Liver (tissue), 9 donors: ENCODE data around the gene TUT4. TPM values are rescaled to one million over a fixed set of nuclear protein-coding genes. Genes with fewer than 3 reads are reported as not detected.

Experiments
- DNase-seq: peaks from one replicate; pipeline ENCODE4 v3.0.0-alpha.2; 2017; ENCODE audit warnings: low spot score
- H3K27ac ChIP-seq, 2 donors: one replicate each; pipeline ENCODE4 v1.7.0; 2013; ENCODE audit warnings: inconsistent platforms in 2 of 2, low read length in 2 of 2, control low read depth in 1 of 2, low read depth in 1 of 2, mild to moderate bottlenecking in 1 of 2
- H3K27me3 ChIP-seq, 4 donors: one replicate each; pipeline versions ENCODE4 v1.6.1 to v1.7.0; 2013; ENCODE audit warnings: low read length in 3 of 4, inconsistent platforms in 1 of 4, mild to moderate bottlenecking in 1 of 4, moderate library complexity in 1 of 4; ENCODE audit not compliant: control insufficient read depth in 4 of 4, insufficient read depth in 4 of 4
- H3K36me3 ChIP-seq, 4 donors: one replicate each; pipeline versions ENCODE4 v1.6.1 to v1.7.0; 2013; ENCODE audit warnings: low read length in 3 of 4, mild to moderate bottlenecking in 3 of 4, low read depth in 1 of 4, moderate library complexity in 1 of 4; ENCODE audit not compliant: control insufficient read depth in 4 of 4, insufficient read depth in 3 of 4
- H3K4me1 ChIP-seq, 4 donors: one replicate each; pipeline versions ENCODE4 v1.6.1 to v1.7.0; 2013; ENCODE audit warnings: low read length in 3 of 4, mild to moderate bottlenecking in 3 of 4, moderate library complexity in 1 of 4; ENCODE audit not compliant: control insufficient read depth in 4 of 4, insufficient read depth in 4 of 4
- H3K4me3 ChIP-seq, 3 donors: one replicate each; pipeline versions ENCODE4 v1.6.1 to v1.7.0; 2013; ENCODE audit warnings: low read length in 3 of 3, control low read depth in 1 of 3, low read depth in 1 of 3, mild to moderate bottlenecking in 1 of 3
- H3K9ac ChIP-seq, 2 donors: one replicate each; pipeline ENCODE4 v1.7.0; 2013; ENCODE audit warnings: low read length in 2 of 2, mild to moderate bottlenecking in 2 of 2, moderate library complexity in 2 of 2, control low read depth in 1 of 2, low read depth in 1 of 2
- H3K9me3 ChIP-seq, 4 donors: one replicate each; pipeline versions ENCODE4 v1.6.1 to v1.7.0; 2013; ENCODE audit warnings: low read length in 3 of 4; ENCODE audit not compliant: control insufficient read depth in 4 of 4
- CTCF ChIP-seq: fragments of 150-350 bp; IDR thresholded peaks from 2 replicates; pipeline ENCODE4 v1.5.1; 2017; ENCODE audit warnings: improper control_type of control experiment, low read depth, low read length; ENCODE audit not compliant: missing input control
- EGR1 ChIP-seq, 2 donors: IDR thresholded peaks; 2 replicates each; pipeline ENCODE4 v1.6.1; 2016 to 2018; ENCODE audit warnings: antibody characterized with exemption in 2 of 2, low read depth in 2 of 2
- FOXA1 ChIP-seq: IDR thresholded peaks from 2 replicates; pipeline ENCODE4 v1.6.1; 2016; ENCODE audit warnings: antibody characterized with exemption
- FOXA2 ChIP-seq: IDR thresholded peaks from 2 replicates; pipeline ENCODE4 v1.6.1; 2016; ENCODE audit warnings: antibody characterized with exemption
- JUND ChIP-seq, 2 donors: IDR thresholded peaks; 2 replicates each; pipeline ENCODE4 v1.6.1; 2016; ENCODE audit warnings: antibody characterized with exemption in 2 of 2
- MAX ChIP-seq: IDR thresholded peaks from 2 replicates; pipeline ENCODE4 v1.6.1; 2016; ENCODE audit warnings: antibody characterized with exemption
- NR2F2 ChIP-seq: IDR thresholded peaks from 2 replicates; pipeline ENCODE4 v1.6.1; 2016; ENCODE audit warnings: antibody characterized with exemption
- RAD21 ChIP-seq, 2 donors: IDR thresholded peaks; 2 replicates each; pipeline ENCODE4 v1.6.1; 2016; ENCODE audit warnings: antibody characterized with exemption in 2 of 2, mild to moderate bottlenecking in 2 of 2
- REST ChIP-seq: IDR thresholded peaks from 2 replicates; pipeline ENCODE4 v1.6.1; 2016; ENCODE audit warnings: antibody characterized with exemption, mild to moderate bottlenecking
- SP1 ChIP-seq: IDR thresholded peaks from 2 replicates; pipeline ENCODE4 v1.6.1; 2018; ENCODE audit warnings: antibody characterized with exemption, mild to moderate bottlenecking
- YY1 ChIP-seq: IDR thresholded peaks from 2 replicates; pipeline ENCODE4 v1.6.1; 2016; ENCODE audit warnings: antibody characterized with exemption, mild to moderate bottlenecking
- ZBTB33 ChIP-seq: IDR thresholded peaks from 2 replicates; pipeline ENCODE4 v1.6.1; 2016; ENCODE audit warnings: antibody characterized with exemption
- WGBS: extraction: QIAGEN DNeasy Blood & Tissue Kit; methylation state at CpG from one replicate; pipeline ENCODE4 v1.1.7; 2013; 5-methylcytosine and 5-hydroxymethylcytosine counted together
- polyA plus RNA-seq, 2 donors: library from polyadenylated mRNA; stranded (reverse) in 1 of 2; unstranded in 1 of 2; fragments of 200-250 nt in 1 of 2; fragments of >200 nt in 1 of 2; fragmentation: Nextera tagmentation in 1 of 2; extraction: Ambion mirVana in 1 of 2; gene quantifications; one replicate each; pipeline versions ENCODE4 v1.2.1 to v1.2.3, GENCODE V29; 2013 to 2015
- total RNA-seq, 2 donors: library from RNA; depleted of rRNA; stranded (reverse); fragments of >200 nt; gene quantifications; one replicate each; pipeline ENCODE4 v1.2.3, GENCODE V29; 2014
- donor health status: healthy.
- donor health status: healthy.
- donor health status: healthy.
- donor health status: healthy.
- donor health status: healthy.

The TUT4 gene
- total and polyA plus RNA-seq, 4 donors, result 12.2 to 28.0 (median 24.0) TPM

GRCh38 chr1:52454127-52454526, 98.8 kb downstream of the TUT4 start:
- TF ChIP-seq FOXA2, result no peak
- TF ChIP-seq SP1, result no peak
- no peak for TF ChIP-seq CTCF
- TF ChIP-seq ZBTB33, result no peak
- no peak for TF ChIP-seq FOXA1
- TF ChIP-seq MAX, result no peak
- no peak for TF ChIP-seq EGR1 (IDR thresholded peaks at IDR 0.05; ENCODE audit: low read depth in 2 of 2)
- no peak for TF ChIP-seq NR2F2
- TF ChIP-seq JUND (IDR thresholded peaks at IDR 0.05), result no peak
- TF ChIP-seq YY1, result no peak
- no peak overlapping the region for H3K9ac ChIP-seq
- no peaks in the 10 kb centered on the region for H3K9me3 ChIP-seq
- WGBS, result 93% methylated on average over 1 of the region's 1 CpG
- no peak overlapping the region for H3K27ac ChIP-seq
- peaks cover 0 to 6% (median 2%) of the 10 kb centered on the region in 4 donors for H3K36me3 ChIP-seq
- no peaks in the 10 kb centered on the region for H3K27me3 ChIP-seq
- no peaks in the 10 kb centered on the region for H3K4me1 ChIP-seq
- no peak for DNase-seq
- H3K4me3 ChIP-seq, result no peak overlapping the region

DNA sequence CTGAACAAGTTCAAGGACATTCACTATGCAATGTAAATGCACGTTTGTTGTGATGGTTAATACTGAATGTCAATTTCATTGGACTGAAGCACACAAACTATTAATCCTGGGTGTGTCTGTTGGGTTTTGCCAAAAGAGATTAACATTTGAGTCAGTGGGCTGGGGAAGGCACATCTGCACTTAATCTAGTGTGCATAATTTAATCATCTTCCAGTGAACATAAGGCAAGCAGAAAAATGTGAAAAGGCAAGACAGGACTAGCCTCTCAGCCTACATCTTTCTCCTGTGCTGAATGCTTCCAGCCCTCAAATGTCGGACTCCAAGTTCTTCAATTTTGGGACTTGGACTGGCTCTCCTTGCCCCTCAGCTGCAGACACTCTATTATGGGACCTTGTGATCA, 108.4 kb downstream of the TUT4 start:
- 96% methylated on average over 2 of the region's 2 CpGs for WGBS
- Histone ChIP-seq H3K27me3 (no peaks in the 10 kb centered on the region), H3K4me3 (no peak overlapping the region), H3K27ac (no peak overlapping the region), H3K9me3 (no peaks in the 10 kb centered on the region), H3K4me1 (no peaks in the 10 kb centered on the region), H3K36me3 (peaks cover 1 to 23% (median 20%) of the 10 kb centered on the region in 4 donors), H3K9ac (no peak overlapping the region)
- no peak for TF ChIP-seq NR2F2
- TF ChIP-seq RAD21 (IDR thresholded peaks at IDR 0.05), result no peak
- no peak for TF ChIP-seq YY1
- no peak for TF ChIP-seq REST
- no peak for DNase-seq
